ENCODE data around the gene CYSTM1.

The CYSTM1 gene

GRCh38 chr5:140252470-140253126 is 77.6 kb downstream of the CYSTM1 start:
- no peak overlapping the region for H3K4me3 ChIP-seq (ENCODE audit: low read depth, low read length)
- no peak for TF ChIP-seq CTCF (IDR thresholded peaks at IDR 0.05; ENCODE audit: control insufficient read depth, extremely low read depth, insufficient read depth)
- DNase-seq (ENCODE audit: low read depth) = no peak

- no peak for DNase-seq (ENCODE audit: low read depth)
- no peak overlapping the region for H3K4me3 ChIP-seq (ENCODE audit: low read depth, low read length)
- TF ChIP-seq CTCF (IDR thresholded peaks at IDR 0.05; ENCODE audit: control insufficient read depth, extremely low read depth, insufficient read depth) = no peak
These were observed 79.0 kb downstream of the CYSTM1 start for GRCh38 chr5:140253985-140254384.

GRCh38 chr5:140255460-140256157 is 80.6 kb downstream of the CYSTM1 start:
- no peak for DNase-seq (ENCODE audit: low read depth)
- H3K4me3 ChIP-seq (ENCODE audit: low read depth, low read length) = no peak overlapping the region
- TF ChIP-seq CTCF (IDR thresholded peaks at IDR 0.05; ENCODE audit: control insufficient read depth, extremely low read depth, insufficient read depth) = no peak

GRCh38 chr5:140256726-140257125 is 81.7 kb downstream of the CYSTM1 start:
- no peak for TF ChIP-seq CTCF (IDR thresholded peaks at IDR 0.05; ENCODE audit: control insufficient read depth, extremely low read depth, insufficient read depth)
- no peak overlapping the region for H3K4me3 ChIP-seq (ENCODE audit: low read depth, low read length)
- no peak for DNase-seq (ENCODE audit: low read depth)

- TF ChIP-seq CTCF (IDR thresholded peaks at IDR 0.05; ENCODE audit: control insufficient read depth, extremely low read depth, insufficient read depth) = no peak
These were observed 83.0 kb downstream of the CYSTM1 start for GRCh38 chr5:140258016-140258415.

GRCh38 chr5:140258873-140259272 is 83.9 kb downstream of the CYSTM1 start:
- no peak overlapping the region for H3K4me3 ChIP-seq (ENCODE audit: low read depth, low read length)
- TF ChIP-seq CTCF (IDR thresholded peaks at IDR 0.05; ENCODE audit: control insufficient read depth, extremely low read depth, insufficient read depth) = no peak
- no peak for DNase-seq (ENCODE audit: low read depth)

More at GRCh38 chr5:140258016-140258415, 83.0 kb downstream of the CYSTM1 start:
- DNase-seq (ENCODE audit: low read depth) = no peak
- no peak overlapping the region for H3K4me3 ChIP-seq (ENCODE audit: low read depth, low read length)

Measured in LNCaP clone FGC (cell line).